Measurements from ENCODE around the gene TEX47.

The TEX47 gene
- 0 reads per million in 4 experiments for total RNA-seq

DNA sequence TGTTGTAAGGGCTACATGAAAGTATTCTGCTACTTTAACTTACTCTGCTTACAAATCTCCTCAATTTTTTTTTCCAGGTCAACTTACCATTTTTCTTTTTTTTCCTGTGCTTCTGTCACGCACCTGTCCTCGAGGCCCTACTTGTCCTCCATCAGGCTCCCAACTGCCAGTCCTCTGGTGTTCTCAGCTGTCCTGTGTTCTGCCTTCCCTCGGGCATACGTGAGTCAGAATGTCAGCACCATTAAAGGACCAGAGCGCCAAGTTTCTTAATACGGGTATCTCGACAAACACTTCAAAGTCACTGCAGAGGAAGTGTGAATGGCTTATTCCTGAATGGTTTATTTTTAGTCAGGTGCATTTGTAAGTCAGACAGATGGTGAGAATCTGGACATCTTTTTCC, at the start of gene TEX47:
TSS of gene TEX47 (minus strand) at position 185 of the 400 bp plus-strand sequence. CDS start 795 bp downstream, outside the sequence.
- DNase-seq = no peak

DNA sequence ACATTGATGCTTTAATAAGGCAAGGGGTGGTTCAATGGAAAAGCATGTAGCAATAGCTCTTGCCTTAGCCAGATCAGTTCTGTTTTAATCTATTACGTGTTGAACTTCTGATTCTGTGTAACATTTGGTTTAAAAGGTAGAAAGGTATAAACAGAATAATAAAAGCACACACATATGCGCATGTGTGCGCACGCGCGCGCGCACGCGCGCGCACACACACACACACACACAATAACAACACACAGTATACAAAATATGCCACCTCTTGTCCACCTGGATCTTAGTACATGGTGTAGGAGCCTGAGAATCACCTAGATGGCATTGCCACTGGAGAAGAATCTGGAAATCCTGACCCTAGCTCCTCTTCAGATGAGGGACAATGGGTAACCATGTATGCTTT, 49.6 kb upstream of the TEX47 start:
- DNase-seq = no peak

DNA sequence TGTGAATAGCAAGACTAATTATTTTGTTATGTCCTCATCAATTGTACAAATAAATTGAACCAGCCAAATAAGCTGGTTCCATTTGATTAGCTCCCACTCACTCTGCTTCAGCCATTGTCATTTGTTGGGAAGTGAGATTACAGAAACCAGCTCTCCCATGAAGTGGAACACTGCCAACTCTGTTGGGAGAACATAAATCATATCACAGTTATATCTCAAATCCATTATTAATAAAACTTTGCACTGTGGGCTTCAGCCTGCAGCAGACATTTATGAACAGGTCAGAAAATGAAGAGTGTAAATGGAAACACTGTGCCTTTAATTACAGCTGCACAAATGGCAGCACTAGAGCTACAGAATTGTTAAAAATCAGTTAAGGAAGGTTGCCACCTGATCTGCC, 46.7 kb upstream of the TEX47 start:
- DNase-seq = no peak

- DNase-seq = no peak
Measured at GRCh38 chr7:88835147-88835728, 39.7 kb upstream of the TEX47 start.

DNA sequence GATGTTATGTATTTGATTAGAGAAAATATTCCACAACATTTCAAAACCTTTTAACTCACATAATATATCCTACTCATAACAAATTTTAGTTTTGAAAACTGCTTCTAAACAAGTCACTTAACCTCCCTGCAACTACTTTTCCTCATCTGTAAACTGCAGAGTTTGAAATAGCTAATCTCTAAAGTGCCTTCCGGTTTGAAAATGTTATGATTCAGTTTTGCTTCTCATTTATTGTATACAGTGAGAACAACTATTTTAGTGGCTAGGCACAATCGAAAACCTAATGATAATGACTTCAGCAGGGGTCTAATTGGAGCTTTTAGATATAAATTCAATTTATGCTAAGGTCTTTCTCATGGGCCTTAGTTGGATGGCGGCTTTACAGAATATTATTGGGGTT, 30.7 kb upstream of the TEX47 start:
- no peak for DNase-seq

DNA sequence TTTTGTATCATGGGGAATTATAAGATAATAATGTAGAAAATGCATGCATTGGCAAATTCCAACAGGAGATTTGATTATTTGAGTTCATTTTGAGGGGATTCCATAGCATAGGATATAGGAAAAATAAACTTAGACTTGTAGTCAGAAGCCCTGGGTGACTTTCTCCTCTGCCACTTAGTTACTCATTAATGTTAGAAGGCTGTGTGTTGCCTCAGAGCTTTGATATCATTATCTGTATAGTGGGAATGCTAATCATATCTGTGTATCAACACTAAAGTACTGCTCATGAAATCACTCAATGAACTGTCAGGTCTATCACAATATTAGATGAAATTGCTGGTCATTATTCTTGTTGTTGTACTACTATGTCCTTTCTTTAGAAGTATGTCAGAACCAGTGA, 23.0 kb upstream of the TEX47 start:
- no peak for DNase-seq

- no peak for DNase-seq
Measured at GRCh38 chr7:88806280-88807037, 10.9 kb upstream of the TEX47 start.

DNA sequence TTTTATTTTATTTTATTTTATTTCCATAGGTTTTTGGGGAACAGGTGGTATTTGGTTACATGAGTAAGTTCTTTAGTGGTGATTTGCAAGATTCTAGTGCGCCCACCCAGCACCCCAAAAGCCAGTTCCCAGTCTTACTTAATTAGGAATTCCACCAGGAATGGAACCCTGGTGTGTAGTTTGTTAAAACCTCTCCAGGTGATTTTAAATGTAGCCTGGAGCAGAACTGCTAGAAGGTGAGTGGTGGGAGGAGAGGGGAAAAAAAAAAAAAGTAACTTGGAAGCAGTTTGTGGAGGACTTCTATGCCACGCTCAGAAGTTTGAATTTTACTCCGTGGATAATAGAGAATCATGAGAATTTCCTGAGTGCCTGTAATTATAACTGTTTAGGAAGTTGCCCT, 5.5 kb upstream of the TEX47 start:
- DNase-seq = no peak

- DNase-seq = no peak
Measured at GRCh38 chr7:88792361-88792760, 3.2 kb downstream of the TEX47 start.

DNA sequence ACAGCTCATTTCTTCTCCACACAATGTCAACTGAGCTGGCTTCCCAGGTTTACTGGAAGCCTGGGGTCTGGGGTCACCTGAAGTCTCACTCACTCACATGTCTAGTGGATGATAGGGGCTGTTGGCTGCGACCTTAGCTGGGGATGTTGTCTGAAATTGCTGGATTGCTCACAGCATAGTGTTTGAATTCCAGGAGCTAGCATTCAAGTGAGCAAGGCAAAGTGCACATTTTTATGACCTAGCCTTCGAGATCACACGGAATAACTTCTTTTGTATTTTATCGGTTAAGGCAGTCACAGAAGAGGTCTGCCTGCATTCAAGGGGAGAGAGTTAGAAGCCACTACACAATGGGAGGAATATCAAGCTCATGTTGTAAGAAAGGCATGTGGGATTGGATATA, 3.6 kb downstream of the TEX47 start:
- no peak for DNase-seq

DNA sequence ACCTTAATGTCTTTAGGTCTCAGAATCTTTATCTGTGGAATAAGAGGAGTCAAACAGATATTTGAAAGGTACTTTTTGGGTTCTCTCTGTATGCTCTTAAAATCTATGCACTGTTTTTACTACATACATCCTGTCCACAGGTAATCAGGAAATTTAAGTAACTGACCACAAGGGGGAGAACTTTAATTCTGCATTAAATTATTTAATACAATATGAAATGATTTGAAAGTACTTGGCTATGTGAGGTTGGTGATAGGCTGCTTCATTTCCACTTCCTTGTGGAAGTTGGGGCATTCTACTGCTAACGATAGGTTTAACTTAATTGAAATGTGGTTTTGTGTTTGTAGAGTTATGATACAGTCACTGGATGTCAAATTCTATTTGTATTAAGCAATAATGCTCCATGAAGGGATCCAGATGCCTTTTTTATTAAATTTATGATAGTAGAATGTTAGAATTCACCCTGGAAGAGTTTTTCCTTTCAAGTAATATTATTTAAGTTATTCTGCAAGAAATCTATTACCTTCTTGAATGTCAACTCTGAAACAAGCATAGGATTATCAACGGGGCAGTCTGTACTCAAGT, 6.0 kb downstream of the TEX47 start:
- DNase-seq = no peak

- DNase-seq = no peak
Measured at GRCh38 chr7:88787777-88788176, 7.8 kb downstream of the TEX47 start.

DNA sequence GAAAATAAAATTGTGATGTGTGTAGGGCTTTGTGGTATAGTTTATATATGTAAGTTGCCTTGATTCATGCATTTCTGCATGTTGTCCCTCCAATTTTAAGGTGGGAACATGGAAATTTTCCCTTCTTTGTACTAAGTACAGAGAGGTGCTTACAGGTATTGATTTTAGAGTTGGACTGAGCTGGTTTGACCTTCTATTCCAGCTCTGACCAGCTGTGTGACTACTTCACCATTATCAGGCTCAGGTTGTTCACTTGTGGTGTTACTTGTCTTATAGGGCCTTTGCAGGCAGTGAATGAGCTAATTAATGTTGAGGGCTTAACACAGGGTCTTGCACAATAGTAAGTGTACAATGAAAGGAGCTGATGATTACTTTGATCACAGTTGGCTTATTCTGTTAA, 19.7 kb downstream of the TEX47 start:
- no peak for DNase-seq

DNA sequence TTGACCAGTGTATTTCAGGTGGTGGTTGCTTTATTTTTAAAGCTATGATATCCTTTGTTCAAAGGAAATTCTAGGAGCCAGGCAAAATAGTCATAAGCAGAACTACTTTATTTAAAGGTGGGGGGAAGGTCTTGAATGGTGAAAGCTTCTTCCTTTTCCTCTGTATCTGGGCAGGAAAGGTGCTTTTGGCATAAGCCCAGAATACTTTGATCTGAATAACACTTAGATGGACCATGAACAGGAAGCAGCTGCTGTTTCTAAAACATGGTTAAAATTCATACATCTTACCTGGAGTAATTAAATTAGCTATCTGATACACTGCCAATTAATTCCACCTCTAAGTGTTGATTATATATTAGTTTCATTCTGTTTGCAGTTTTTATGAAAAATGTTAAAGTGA, 22.8 kb downstream of the TEX47 start:
- DNase-seq = no peak

DNA sequence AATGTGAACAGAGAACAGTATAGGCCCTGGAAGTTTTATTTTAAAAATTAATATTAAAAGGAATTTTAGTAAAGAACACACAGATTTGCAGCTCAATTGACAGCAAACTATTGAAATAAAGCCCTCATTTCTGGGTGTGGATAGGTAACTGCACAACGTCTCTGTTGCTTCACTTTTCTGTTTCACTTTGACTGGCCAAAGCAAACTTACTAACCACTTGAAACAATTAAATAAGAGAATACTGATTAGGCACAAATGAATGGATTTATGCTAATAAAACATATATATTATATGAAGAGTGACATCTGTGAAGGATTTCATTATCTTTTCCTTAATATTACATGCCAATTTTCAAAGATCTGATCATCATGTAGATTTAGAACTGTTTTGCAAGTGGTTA, 24.1 kb downstream of the TEX47 start:
- DNase-seq = no peak

DNA sequence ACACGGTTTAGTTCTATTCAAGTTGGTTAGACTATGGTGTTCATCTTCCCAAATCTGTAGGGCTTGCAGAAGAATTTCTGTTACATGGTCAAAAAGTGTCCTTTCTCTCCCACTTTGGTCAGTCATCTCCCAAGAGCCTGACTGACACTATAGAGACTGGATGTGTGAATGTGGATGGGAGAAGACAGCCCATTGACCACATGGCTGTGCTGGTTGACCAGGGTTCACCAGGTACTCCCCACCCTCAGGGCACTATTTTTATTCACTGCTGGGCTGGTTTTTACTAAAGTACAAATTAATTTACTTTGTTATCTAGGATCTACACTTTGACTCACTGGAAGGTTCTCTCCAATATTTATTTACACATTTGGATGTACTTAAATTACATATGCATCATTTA, 33.8 kb downstream of the TEX47 start:
- no peak for DNase-seq

GRCh38 chr7:88760136-88760515, 35.4 kb downstream of the TEX47 start:
- no peak for DNase-seq

DNA sequence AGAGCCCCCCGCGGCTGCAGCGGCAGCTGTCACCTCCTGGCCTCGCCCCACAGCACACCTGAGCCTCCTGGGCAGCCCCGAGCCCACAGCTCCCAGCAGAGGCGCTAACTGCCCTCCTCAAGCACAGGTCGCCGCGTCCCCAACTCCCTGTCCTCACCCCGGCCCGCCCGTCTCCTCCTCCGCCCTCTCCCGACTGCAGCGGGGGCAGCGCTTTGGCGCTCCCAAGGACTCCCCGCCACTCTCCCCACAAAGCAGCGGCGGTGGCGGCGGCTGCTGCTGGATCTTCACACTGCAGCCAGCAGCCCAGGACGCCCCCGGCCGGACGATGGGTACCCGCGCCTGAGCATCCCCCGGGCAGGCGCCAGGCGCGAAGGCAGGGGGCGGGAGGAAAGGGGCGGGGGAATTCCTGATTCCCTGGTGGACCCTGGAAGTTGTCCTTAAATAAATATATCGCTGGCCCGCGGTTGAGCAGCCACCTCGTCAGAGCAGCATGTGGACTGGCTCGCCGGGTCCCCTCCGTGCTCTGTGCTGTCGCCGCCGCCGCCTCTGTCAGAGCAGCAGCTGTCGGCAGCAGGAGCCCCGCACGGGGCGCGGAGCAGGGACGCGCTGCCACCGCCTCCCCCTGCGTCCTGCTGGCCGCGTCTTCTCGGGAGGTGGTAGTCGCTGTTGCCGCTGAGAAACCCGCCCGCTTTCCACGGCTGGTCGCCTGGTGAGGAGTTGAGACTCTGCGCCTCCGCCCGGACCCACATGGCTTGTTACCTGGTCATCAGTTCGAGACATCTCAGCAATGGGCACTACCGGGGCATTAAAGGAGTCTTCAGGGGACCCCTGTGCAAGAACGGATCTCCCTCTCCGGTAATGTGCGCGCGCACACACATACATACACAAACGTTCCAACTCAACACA, 36.1 kb downstream of the TEX47 start, which contains the start of gene ZNF804B:
TSS of gene ZNF804B (plus strand) at position 471 of the 906 bp plus-strand sequence. CDS start at position 748, 277 bp downstream.
- DNase-seq = no peak

DNA sequence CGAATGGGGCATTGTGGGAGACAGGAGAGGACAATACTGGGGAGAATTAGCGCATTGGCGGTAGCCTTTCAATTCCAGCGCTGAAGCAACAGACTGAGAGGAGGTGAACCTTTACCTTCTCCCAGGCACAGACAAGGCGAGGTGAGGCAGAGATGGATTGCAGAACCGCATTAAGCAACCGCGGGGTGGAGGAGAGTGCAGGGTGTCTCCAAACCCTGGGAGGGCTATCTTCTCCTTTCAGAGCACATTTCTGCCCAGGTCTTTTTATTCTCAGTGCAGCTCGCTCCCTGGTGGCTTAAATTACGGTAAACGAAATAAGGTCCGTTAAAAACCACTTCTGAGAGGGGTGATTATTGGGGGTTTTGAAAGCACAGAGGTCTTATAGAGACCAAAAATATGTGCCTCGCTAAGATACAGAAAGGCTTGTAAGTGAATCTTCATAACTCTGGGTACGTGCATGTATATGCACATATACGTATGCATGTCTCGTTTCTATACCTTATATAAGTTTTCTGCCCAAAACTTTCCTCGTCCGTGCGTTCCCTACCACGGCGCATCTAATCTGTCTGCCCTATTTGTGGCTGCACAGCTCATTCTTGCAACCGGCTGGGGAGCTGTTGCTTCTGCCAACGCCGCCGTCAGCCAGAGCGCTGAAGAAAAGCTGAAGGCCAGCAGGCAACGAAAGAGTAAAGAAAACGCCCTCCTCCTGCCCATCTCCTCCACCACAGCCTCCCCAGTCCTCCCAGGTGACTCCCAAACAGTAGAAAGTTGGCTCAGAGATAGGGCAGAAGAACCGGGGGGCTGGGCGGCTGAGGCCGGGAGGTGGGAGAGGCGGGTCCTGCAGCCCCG, 36.9 kb downstream of the TEX47 start:
- DNase-seq = no peak

GRCh38 chr7:88757371-88757770, 38.2 kb downstream of the TEX47 start:
- no peak for DNase-seq

DNA sequence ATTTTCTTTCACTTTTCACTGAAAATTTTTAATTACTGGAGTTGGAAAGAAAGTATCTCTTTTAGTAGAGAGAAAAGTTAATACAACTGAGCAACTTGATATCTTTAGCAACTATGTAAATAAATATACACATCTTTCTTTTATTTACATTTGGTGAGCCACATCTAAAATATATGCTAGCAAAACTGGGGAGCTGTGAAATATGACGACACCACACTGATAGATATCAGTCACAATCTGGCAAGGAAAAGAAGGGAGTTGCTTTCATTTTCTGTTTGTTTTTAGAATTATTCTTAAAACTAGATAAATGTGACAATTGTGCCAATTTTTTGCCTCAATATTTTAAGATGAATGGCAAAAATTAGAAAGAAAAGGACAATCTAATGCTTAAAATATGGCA, 38.7 kb downstream of the TEX47 start:
- no peak for DNase-seq

DNA sequence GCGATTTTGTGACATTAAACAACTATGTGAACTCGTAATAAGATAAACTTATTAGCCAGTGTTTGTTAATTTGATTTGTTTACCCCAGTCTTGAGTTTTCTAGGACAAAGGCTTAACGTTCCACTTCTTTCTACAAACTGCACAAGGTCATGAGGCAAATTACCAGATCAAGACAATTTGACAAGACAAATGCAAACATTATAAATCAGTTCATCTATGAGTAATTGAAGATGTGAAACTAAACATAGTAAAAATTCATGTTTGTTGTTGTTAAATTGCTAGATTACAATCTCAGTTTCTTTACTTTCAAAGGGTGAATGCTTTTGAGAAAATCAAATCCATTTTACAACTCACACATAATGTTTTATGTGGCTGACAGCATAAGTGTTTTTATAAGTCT, 49.4 kb downstream of the TEX47 start:
- DNase-seq = no peak

Measured in effector CD8-positive, alpha-beta T cell (primary cell).